Measurements from ENCODE around the gene ARID4A. TPM values are rescaled to one million over a fixed set of nuclear protein-coding genes. Genes with fewer than 3 reads are reported as not detected.
"Not testable (repeated sequence)": the region's sequence is repeated elsewhere in the genome, so short reads cannot be mapped to it uniquely, and the experiment has no call there.

The ARID4A gene
- total and polyA plus RNA-seq, 2 donors, result 13.7 to 14.8 TPM

DNA sequence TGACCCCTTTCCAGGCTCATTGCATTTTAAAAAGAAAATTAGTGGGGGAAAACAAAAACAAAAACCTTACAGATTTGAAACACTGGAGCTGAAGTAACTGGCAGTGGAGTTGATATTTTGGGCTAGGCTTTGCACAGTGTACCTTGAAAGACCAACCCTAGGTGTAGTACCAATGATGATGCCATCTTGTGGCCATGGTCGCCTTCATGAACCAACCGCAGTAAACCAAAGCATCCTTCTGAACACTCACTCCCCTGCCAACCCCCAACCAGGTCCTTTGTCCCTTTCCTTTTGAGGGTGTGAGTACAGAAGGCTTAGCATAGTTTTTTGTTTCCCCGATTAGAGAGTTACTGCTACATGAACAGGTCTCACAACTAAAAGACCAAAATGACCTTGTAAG lies 103.2 kb downstream of the ARID4A start:
- H3K4me3 ChIP-seq (ENCODE audit: low read length in 2 of 2), result no peak overlapping the region
- no peaks in the 10 kb centered on the region for H3K27me3 ChIP-seq (ENCODE audit: control insufficient read depth in 2 of 2, insufficient read depth in 1 of 2, low read length in 1 of 2)
- peak in 1 of 9 donors; percentile 22 for DNase-seq (ENCODE audit: low read depth in 6 of 9, low spot score in 9 of 9)
- no peaks in the 10 kb centered on the region for H3K4me1 ChIP-seq (ENCODE audit: control insufficient read depth in 2 of 2, insufficient read depth in 2 of 2, low read length in 2 of 2)
- WGBS, result 96% methylated on average over 3 of the region's 3 CpGs
- H3K9me3 ChIP-seq (ENCODE audit: control insufficient read depth in 2 of 2, insufficient read depth in 1 of 2, low read length in 1 of 2), result no peaks in the 10 kb centered on the region
- no peaks in the 10 kb centered on the region for H3K36me3 ChIP-seq (ENCODE audit: control insufficient read depth in 2 of 2, insufficient read depth in 2 of 2, low read length in 1 of 2)
- no peak overlapping the region for H3K27ac ChIP-seq (ENCODE audit: low read depth in 1 of 2, low read length in 1 of 2)

DNA sequence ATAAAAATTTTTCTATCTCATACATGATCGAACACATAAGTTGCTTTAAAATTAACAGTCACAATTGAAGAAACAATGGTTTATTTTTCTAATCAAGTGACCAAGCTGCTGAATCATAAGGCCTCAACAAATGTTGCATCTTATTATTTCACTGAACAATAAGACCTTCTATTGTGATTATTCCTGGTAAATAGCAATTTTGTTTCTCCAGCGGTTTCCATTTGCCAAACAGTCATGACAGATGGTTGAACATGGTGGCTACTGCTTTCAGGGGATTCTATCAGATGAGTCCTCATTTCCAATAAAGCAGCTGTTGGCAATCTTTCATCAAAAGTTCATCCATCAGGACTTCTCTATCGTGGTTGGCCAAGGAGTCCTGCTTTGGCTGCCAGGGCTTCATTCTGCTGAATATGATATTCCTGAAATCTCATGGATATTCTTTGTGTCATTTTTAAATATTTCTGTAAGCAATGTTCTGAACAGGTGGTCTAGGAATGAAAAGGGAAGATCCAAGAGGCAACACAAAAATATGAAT lies 110.4 kb downstream of the ARID4A start:
- Histone ChIP-seq H3K4me1 (ENCODE audit: control insufficient read depth in 2 of 2, insufficient read depth in 2 of 2, low read length in 2 of 2) (no peaks in the 10 kb centered on the region), H3K9me3 (ENCODE audit: control insufficient read depth in 2 of 2, insufficient read depth in 1 of 2, low read length in 1 of 2) (no peaks in the 10 kb centered on the region), H3K27me3 (ENCODE audit: control insufficient read depth in 2 of 2, insufficient read depth in 1 of 2, low read length in 1 of 2) (no peaks in the 10 kb centered on the region), H3K36me3 (ENCODE audit: control insufficient read depth in 2 of 2, insufficient read depth in 2 of 2, low read length in 1 of 2) (peaks cover 8 to 31% of the 10 kb centered on the region in 2 donors), H3K4me3 (ENCODE audit: low read length in 2 of 2) (no peak overlapping the region), H3K27ac (ENCODE audit: low read depth in 1 of 2, low read length in 1 of 2) (no peak overlapping the region)
- DNase-seq (ENCODE audit: low read depth in 6 of 9, low spot score in 9 of 9), result no peak
- WGBS, result 97% methylated on average over 3 of the region's 3 CpGs

DNA sequence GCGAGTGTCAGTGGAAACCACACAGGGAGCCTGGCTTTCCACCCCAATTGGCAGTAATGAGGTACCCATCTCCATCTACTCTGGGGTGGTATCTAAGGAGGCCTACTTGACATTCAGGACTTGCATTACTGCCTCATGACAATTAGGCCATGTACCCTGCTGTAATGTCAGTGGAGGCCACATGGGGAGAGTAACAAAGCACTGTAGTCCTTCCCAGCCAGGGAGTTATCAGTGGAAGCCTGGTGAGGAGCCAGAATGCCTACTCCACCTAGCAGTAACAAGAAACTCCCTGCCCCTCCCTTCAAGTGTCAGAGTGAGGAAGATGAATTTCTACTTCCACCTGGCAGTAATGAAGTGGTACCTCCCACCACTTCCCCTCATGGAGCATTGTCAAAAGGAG lies 116.5 kb downstream of the ARID4A start:
- Histone ChIP-seq H3K4me1 (ENCODE audit: control insufficient read depth in 2 of 2, insufficient read depth in 2 of 2, low read length in 2 of 2) (no peaks in the 10 kb centered on the region), H3K27me3 (ENCODE audit: control insufficient read depth in 2 of 2, insufficient read depth in 1 of 2, low read length in 1 of 2) (no peaks in the 10 kb centered on the region), H3K9me3 (ENCODE audit: control insufficient read depth in 2 of 2, insufficient read depth in 1 of 2, low read length in 1 of 2) (no peaks in the 10 kb centered on the region), H3K27ac (ENCODE audit: low read depth in 1 of 2, low read length in 1 of 2) (no peak overlapping the region), H3K36me3 (ENCODE audit: control insufficient read depth in 2 of 2, insufficient read depth in 2 of 2, low read length in 1 of 2) (peaks cover 23 to 27% of the 10 kb centered on the region in 2 donors), H3K4me3 (ENCODE audit: low read length in 2 of 2) (no peak overlapping the region)
- no peak for DNase-seq (ENCODE audit: low read depth in 6 of 9, low spot score in 9 of 9)
- WGBS, result 92% methylated on average over 1 of the region's 1 CpG

DNA sequence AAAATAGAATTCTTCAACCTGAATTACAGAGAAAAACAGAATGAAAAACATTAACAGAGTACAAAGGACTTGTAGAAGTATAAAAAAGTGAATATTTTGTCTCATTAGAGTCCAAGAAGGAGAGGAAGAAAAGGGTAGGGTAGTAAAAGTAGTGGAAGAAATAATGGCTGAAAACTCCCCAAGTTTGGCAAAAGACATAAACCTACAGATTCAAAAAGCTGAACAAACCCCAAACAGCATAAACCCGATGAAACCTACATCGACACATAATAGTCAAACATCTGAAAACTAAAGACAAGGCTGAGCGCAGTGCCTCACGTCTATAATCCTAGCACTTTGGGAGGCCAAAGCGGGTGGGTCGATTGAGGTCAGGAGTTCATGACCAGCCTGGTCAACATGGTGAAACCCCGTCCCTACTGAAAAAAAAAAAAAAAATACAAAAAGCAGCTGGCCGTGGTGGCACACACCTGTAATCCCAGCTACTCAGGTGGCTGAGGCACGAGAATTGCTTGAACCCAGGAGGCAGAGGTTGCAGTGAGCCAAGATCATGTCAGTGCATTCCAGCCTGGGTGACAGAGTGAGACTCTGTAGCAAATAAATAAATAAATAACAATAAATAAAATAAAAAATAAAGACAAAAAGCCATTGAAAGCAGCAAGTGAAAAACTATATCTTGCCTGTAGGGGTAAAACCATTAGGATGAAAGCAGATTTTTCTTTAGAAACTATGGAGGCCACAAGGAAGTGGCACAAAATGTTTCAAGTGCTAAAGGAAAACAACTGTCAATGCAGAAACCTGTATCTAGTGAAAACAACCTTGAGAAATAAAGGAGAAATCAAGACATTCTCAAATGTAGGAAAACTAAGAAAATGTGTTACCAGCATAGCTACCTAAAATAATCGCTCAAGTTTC lies 117.5 kb downstream of the ARID4A start:
- DNase-seq (ENCODE audit: low read depth in 6 of 9, low spot score in 9 of 9), result no peak
- H3K4me3 ChIP-seq (ENCODE audit: low read length in 2 of 2), result no peak overlapping the region
- no peak overlapping the region for H3K27ac ChIP-seq (ENCODE audit: low read depth in 1 of 2, low read length in 1 of 2)
- WGBS, result 97% methylated on average over 10 of the region's 10 CpGs
- H3K36me3 ChIP-seq (ENCODE audit: control insufficient read depth in 2 of 2, insufficient read depth in 2 of 2, low read length in 1 of 2), result peaks cover 16 to 23% of the 10 kb centered on the region in 2 donors
- no peaks in the 10 kb centered on the region for H3K27me3 ChIP-seq (ENCODE audit: control insufficient read depth in 2 of 2, insufficient read depth in 1 of 2, low read length in 1 of 2)
- H3K9me3 ChIP-seq (ENCODE audit: control insufficient read depth in 2 of 2, insufficient read depth in 1 of 2, low read length in 1 of 2), result no peaks in the 10 kb centered on the region
- H3K4me1 ChIP-seq (ENCODE audit: control insufficient read depth in 2 of 2, insufficient read depth in 2 of 2, low read length in 2 of 2), result no peaks in the 10 kb centered on the region

DNA sequence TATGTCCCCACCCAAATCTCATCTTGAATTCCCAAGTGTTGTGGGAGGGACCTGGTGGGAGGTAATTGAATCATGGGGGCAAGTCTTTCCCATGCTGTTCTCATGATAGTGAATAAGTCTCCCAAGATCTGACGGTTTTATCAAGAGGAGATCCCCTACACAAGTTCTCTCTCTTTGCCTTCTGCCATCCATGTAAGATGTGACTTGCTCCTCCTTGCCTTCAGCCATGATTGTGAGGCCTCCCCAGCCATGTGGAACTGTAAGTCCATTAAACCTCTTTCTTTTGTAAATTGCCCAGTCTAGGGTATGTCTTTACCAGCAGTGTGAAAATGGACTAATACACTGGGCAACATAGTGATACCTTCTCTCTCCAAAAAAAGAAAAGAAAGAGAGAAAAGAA lies 118.6 kb downstream of the ARID4A start:
- 100% methylated on average over 1 of the region's 1 CpG for WGBS
- H3K36me3 ChIP-seq (ENCODE audit: control insufficient read depth in 2 of 2, insufficient read depth in 2 of 2, low read length in 1 of 2), result peaks cover 19 to 25% of the 10 kb centered on the region in 2 donors
- not testable (repeated sequence) for H3K4me3 ChIP-seq (ENCODE audit: low read length in 2 of 2); H3K4me1 ChIP-seq (ENCODE audit: control insufficient read depth in 2 of 2, insufficient read depth in 2 of 2, low read length in 2 of 2); H3K9me3 ChIP-seq (ENCODE audit: control insufficient read depth in 2 of 2, insufficient read depth in 1 of 2, low read length in 1 of 2); DNase-seq (ENCODE audit: low read depth in 6 of 9, low spot score in 9 of 9); H3K27me3 ChIP-seq (ENCODE audit: control insufficient read depth in 2 of 2, insufficient read depth in 1 of 2, low read length in 1 of 2); H3K27ac ChIP-seq (ENCODE audit: low read depth in 1 of 2, low read length in 1 of 2)

Other genes with a start within 250 kb of the ARID4A start
- 1.6 TPM for gene ARMH4, start 146.3 kb upstream of the ARID4A start, total RNA-seq
- gene ARMH4, start 146.3 kb upstream of the ARID4A start, polyA plus RNA-seq, result 0.82 TPM
- 73.1 TPM for gene ACTR10, start 98.4 kb upstream of the ARID4A start, total RNA-seq
- 145 TPM for gene ACTR10, start 98.4 kb upstream of the ARID4A start, polyA plus RNA-seq
- 150 TPM for gene PSMA3, start 53.7 kb upstream of the ARID4A start, total RNA-seq
- gene PSMA3, start 53.7 kb upstream of the ARID4A start, polyA plus RNA-seq, result 181 TPM
- not detected for gene TOMM20L, start 97.4 kb downstream of the ARID4A start, total RNA-seq
- not detected for gene TOMM20L, start 97.4 kb downstream of the ARID4A start, polyA plus RNA-seq
- 37.0 TPM for gene TIMM9, start 129.0 kb downstream of the ARID4A start, total RNA-seq
- 86.0 TPM for gene TIMM9, start 129.0 kb downstream of the ARID4A start, polyA plus RNA-seq
- 24.9 TPM for gene KIAA0586, start 129.2 kb downstream of the ARID4A start, total RNA-seq
- 11.0 TPM for gene KIAA0586, start 129.2 kb downstream of the ARID4A start, polyA plus RNA-seq

Measured in thymus (tissue), 11 donors.